Calu3 (cell line): ENCODE measurements around the gene PLPP2. TPM values are rescaled to one million over a fixed set of nuclear protein-coding genes. Genes with fewer than 3 reads are reported as not detected.

ENCODE experiments used
- BruUV-seq: library from RNA; stranded (reverse); fragments of 400-500 nt; replicated peaks from 2 replicates; lab custom pipeline; 2021; lab: Mats Ljungman, UMichigan
- CTCF ChIA-PET: fragments of 300-600 bp; sonication (Branson Sonifier 250); formaldehyde crosslinking; loops from one replicate; lab custom pipeline; 2022; ENCODE audit warnings: antibody characterized with exemption; lab: Charles Lee
- DNase-seq: peaks from one replicate; pipeline ENCODE4 v3.0.0; 2022
- H3K27ac Mint-ChIP-seq: one replicate; pipeline ENCODE4 v1.8.0; 2022; ENCODE audit warnings: mixed read lengths; ENCODE audit not compliant: unreplicated experiment
- H3K27me3 Mint-ChIP-seq: one replicate; pipeline ENCODE4 v1.8.0; 2022; ENCODE audit warnings: mixed read lengths; ENCODE audit not compliant: unreplicated experiment
- H3K36me3 Mint-ChIP-seq: one replicate; pipeline ENCODE4 v1.8.0; 2022; ENCODE audit warnings: mild to moderate bottlenecking, moderate library complexity, mixed read lengths; ENCODE audit not compliant: insufficient read depth, unreplicated experiment
- H3K4me1 Mint-ChIP-seq: one replicate; pipeline ENCODE4 v1.8.0; 2022; ENCODE audit warnings: mild to moderate bottlenecking, low read depth, mixed read lengths; ENCODE audit not compliant: unreplicated experiment
- H3K4me3 Mint-ChIP-seq: one replicate; pipeline ENCODE4 v1.8.0; 2022; ENCODE audit warnings: mild to moderate bottlenecking, low read depth, moderate library complexity, mixed read lengths; ENCODE audit not compliant: unreplicated experiment
- H3K9me3 Mint-ChIP-seq: one replicate; pipeline ENCODE4 v1.8.0; 2022; ENCODE audit warnings: low read depth, mixed read lengths; ENCODE audit not compliant: unreplicated experiment
- CTCF ChIP-seq: fragments of 200-600 bp; IDR thresholded peaks from one replicate; pipeline ENCODE4 v1.8.0; 2022; ENCODE audit warnings: antibody characterized with exemption; ENCODE audit not compliant: unreplicated experiment
- intact Hi-C: fragments of 100-400 bp; cut with micrococcal nuclease; formaldehyde crosslinking; loops from one replicate; pipeline ENCODE4 v1.10.0; 2022; ENCODE audit not compliant: unreplicated experiment
- total RNA-seq: library from RNA; stranded (reverse); gene quantifications from 2 replicates; pipeline ENCODE4 v1.2.3, GENCODE V29; 2022

The PLPP2 gene
- total RNA-seq, 1 experiment from 2014 or later = 126 TPM

DNA sequence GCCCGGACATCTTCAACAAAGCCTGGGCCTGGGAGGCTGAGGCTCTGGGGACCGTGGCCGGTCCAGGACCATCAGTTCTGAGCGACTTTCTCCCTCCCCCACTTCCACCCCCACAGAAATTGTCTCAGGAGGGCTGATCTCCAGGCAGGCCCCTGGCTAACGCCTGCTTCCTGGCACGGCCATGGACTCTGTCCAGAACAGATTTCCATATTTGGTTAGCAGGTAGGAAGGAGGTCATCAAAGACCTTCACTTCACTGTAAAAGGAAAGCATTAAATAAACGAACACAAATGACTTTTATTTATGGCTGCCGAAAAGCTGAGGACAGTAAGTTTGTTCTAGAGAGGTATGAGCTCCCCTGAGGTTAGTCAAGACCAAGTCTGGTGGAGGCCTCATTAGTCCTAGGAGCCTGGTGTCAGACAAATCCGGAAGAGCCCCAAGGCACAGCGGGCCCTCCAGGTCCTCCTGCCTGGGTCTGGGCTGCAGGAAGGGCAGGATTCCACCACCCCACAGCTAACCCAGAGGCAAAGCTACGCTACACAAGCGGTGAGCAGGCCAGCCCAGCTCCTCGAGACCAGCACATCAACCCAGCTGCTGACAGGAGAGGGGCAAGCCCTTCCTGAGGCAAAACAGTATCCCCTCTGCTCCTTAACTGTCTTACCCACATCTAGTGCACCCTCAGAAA lies 4.6 kb upstream of the PLPP2 start:
- intact Hi-C loops = no loop called here
- no peak for TF ChIP-seq CTCF
- no TSS peak for BruUV-seq
- no peak for DNase-seq
- H3K27ac Mint-ChIP-seq = no peak overlapping the region
- CTCF ChIA-PET = no interaction called here
- no peaks in the 10 kb centered on the region for H3K9me3 Mint-ChIP-seq
- H3K4me1 Mint-ChIP-seq = peaks cover 17% of the 10 kb centered on the region
- H3K4me3 Mint-ChIP-seq = no peak overlapping the region
- peaks cover 15% of the 10 kb centered on the region for H3K36me3 Mint-ChIP-seq
- no peaks in the 10 kb centered on the region for H3K27me3 Mint-ChIP-seq

DNA sequence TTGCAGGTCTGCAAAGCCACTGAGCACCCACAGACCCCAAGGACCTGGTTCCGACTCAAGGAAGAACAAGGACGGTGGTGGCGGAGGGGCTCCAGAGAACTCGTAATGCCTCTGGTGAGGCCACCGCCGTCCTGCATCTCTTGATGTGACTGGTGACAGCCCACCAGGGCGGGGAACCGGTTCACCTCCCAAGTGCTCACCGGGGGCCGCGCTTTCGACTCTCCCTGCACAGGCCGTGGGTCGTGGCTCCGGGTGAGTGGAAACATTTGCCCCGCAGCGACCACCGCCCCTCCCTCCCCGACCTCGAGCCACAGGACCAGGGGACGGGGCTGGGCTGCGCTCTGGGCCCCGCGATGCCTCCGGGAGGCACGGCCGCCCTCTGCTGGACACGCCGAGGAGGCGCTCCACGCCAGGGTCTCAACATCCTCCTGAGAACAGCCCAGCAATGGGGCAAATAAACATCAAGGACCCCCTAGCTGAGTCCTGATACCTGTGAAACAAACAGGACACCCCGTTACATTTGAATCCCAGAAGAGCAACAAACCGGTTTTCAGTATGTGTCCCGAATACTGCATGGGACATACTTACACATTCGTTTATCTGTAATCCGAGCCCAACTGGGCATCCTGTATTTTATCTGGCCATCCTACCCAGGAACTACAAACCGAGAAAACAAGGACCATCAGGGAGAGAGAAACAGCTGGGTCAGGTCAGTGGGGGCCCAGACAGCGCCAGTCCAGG lies 3.9 kb upstream of the PLPP2 start:
- Mint-ChIP-seq H3K27me3 (no peaks in the 10 kb centered on the region), H3K9me3 (no peaks in the 10 kb centered on the region), H3K36me3 (peaks cover 21% of the 10 kb centered on the region), H3K4me1 (peaks cover 17% of the 10 kb centered on the region), H3K27ac (no peak overlapping the region), H3K4me3 (peak overlapping the region; percentile 28)
- CTCF ChIA-PET = no interaction called here
- TF ChIP-seq CTCF = peak; percentile 52
- peak; percentile 61 for DNase-seq
- no TSS peak for BruUV-seq
- intact Hi-C loops = no loop called here

GRCh38 chr19:294341-294945 lies 3.2 kb upstream of the PLPP2 start:
- CTCF ChIA-PET = no interaction called here
- no peak overlapping the region for H3K27ac Mint-ChIP-seq
- peaks cover 28% of the 10 kb centered on the region for H3K36me3 Mint-ChIP-seq
- intact Hi-C loops = no loop called here
- peaks cover 17% of the 10 kb centered on the region for H3K4me1 Mint-ChIP-seq
- no peaks in the 10 kb centered on the region for H3K9me3 Mint-ChIP-seq
- TF ChIP-seq CTCF = no peak
- DNase-seq = no peak
- H3K4me3 Mint-ChIP-seq = peak overlapping the region; percentile 28
- BruUV-seq = no TSS peak
- H3K27me3 Mint-ChIP-seq = no peaks in the 10 kb centered on the region

DNA sequence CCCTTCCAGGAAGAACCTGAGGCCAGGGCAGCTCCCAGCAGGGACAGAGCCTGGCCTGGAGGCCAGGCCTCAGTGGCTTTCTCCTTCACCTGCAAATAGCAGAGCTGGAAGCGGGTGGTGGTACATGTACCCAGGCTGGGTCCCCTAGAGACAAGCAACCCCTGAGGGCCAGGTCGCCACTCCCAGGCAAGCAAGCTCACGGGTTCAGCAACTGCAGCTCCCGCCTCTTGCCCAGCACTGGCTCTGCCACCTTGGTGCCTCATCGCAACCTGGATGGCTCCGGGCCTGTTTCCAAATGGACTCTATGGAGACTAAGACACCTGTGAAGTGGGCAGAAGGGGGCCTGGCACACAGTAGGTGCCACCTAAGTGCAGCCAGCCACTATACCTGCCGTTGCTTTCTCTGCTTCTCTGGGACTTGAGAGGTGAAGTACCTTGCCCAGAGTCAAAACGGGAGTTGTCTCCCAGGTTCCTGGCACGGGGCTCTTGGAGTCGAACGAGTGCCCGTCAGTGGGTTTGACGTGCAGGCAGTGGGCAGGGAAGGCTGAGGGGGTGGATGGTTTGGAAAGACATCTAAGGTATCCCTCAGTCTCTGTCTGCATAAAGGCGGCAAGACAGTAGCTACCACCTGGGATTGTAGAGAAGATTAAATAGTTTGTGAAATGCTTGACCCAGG lies 2.4 kb upstream of the PLPP2 start:
- H3K4me1 Mint-ChIP-seq = peaks cover 21% of the 10 kb centered on the region
- H3K36me3 Mint-ChIP-seq = peaks cover 36% of the 10 kb centered on the region
- no peak for TF ChIP-seq CTCF
- no peaks in the 10 kb centered on the region for H3K9me3 Mint-ChIP-seq
- CTCF ChIA-PET = interaction anchor here (0.6 kb wide), 1 partner anchor 19 kb away, joined by 10 read pairs; no protein-coding TSS in a partner anchor
- H3K27ac Mint-ChIP-seq = no peak overlapping the region
- DNase-seq = no peak
- no peaks in the 10 kb centered on the region for H3K27me3 Mint-ChIP-seq
- intact Hi-C loops = no loop called here
- BruUV-seq = no TSS peak
- no peak overlapping the region for H3K4me3 Mint-ChIP-seq
